Astrocyte of the cerebellum (primary cell): ENCODE data around the gene MRM2.

Source experiments
- DNase-seq: peaks from one replicate; pipeline ENCODE4 v3.0.0-alpha.2; 2011; ENCODE audit warnings: low read depth
- H3K4me3 ChIP-seq: 2 replicates; pipeline ENCODE4 v1.5.1; 2011; ENCODE audit warnings: mild to moderate bottlenecking, low read depth, low read length, moderate library complexity
- in situ Hi-C: cut with HindIII; loops from 2 replicates; pipeline ENCODE4 v1.10.0; 2017; ENCODE audit warnings: low sequenced_read_pairs
- TF ChIP-seq, protein P1 (sequence below): IDR thresholded peaks from 2 replicates; pipeline ENCODE4 v1.5.1; 2012; ENCODE audit warnings: low read length, low read depth, moderate library complexity, mild to moderate bottlenecking; ENCODE audit errors: missing control alignments

Gene MRM2

DNA sequence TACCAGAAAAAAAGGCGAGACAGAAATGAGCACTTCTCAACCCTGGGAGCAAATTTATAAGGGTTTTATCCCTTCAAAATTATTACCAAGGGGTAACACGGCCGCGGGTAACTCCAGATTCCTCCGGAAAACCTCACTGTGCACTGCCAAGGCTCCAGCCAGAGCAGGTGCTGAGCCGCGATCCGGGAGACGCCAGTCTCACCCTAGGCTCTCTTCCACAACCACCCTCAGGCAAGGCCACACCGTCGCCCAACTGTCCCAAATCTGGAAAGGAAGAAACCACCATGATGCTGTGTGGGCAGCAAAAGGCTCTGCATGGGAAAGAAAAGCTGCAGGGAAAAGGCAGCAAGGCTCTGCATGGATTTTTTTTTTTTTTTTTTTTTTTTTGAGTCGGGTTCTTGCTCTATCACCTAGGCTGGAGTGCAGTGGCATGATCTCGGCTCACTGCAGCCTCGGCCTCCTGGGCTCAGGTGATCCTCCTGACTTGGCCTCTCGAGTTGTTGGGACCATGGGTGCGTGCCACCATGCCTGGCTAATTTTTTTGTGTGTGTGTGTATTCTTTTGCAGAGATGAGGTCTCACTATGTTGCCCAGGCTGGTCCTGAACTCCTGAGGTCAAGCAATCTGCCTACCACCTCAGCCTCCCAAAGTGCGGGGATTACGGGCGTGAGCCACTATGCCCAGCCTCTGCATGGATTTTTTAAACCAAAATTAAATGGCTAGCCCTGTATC, 48.3 kb downstream of the MRM2 start:
- DNase-seq, result no peak
- no peak overlapping the region for H3K4me3 ChIP-seq
- in situ Hi-C loops, result no loop called here
- TF ChIP-seq, protein P1, sequence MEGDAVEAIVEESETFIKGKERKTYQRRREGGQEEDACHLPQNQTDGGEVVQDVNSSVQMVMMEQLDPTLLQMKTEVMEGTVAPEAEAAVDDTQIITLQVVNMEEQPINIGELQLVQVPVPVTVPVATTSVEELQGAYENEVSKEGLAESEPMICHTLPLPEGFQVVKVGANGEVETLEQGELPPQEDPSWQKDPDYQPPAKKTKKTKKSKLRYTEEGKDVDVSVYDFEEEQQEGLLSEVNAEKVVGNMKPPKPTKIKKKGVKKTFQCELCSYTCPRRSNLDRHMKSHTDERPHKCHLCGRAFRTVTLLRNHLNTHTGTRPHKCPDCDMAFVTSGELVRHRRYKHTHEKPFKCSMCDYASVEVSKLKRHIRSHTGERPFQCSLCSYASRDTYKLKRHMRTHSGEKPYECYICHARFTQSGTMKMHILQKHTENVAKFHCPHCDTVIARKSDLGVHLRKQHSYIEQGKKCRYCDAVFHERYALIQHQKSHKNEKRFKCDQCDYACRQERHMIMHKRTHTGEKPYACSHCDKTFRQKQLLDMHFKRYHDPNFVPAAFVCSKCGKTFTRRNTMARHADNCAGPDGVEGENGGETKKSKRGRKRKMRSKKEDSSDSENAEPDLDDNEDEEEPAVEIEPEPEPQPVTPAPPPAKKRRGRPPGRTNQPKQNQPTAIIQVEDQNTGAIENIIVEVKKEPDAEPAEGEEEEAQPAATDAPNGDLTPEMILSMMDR, result no peak

DNA sequence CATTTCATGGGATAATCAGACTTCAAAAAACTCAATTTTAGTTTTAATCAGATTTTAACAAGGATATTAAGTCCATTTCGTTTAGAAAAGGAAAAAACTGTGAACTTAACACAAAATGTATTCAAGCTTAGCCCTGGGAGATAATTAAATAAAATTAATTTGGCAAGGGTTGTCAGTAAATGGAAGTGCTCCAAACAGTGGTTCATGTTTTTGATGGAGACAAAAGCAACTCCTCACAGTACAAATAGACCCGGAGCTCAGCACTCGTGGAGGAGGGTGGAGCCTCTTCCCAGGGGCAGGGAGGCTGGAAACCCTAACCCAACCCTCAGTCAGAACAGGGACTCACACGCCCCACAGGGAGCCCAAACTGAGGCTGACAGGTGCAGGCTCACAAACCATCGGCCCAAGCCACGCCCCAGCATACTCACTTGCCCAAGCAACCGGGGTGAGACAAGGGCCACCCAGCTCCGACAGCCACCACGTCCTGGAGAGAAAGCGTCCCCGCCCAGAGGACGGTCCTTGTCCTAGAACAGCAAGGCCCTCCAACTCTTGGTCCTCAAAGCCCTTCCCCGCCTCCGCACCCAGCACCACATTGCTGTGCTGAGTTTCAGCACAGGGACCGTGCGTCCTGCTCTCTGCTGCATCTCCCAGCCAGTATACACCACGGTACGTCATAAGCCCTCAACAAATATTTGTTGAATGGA, 49.0 kb downstream of the MRM2 start:
- in situ Hi-C loops, result no loop called here
- no peak for DNase-seq
- TF ChIP-seq, protein P1, result no peak
- H3K4me3 ChIP-seq, result no peak overlapping the region

DNA sequence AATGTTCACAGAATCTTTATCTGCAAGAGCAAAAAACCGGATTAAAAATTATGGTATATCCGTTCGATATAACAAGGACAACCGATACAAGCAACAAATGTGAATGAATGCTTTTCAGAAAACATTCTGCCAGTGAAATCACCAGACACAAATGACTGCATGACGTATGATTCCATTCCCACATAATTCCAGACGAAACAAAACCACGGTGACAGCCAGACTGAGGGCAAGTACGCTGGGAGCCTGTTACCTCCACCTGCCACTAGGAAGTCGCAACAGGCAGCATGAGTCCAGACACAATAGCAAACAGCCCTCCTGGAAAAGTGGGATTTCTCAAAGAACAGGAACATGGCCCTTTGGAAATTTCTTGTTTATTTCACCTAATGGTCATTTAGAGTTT, 51.0 kb downstream of the MRM2 start:
- H3K4me3 ChIP-seq, result no peak overlapping the region
- TF ChIP-seq, protein P1, result no peak
- in situ Hi-C loops, result no loop called here
- no peak for DNase-seq

DNA sequence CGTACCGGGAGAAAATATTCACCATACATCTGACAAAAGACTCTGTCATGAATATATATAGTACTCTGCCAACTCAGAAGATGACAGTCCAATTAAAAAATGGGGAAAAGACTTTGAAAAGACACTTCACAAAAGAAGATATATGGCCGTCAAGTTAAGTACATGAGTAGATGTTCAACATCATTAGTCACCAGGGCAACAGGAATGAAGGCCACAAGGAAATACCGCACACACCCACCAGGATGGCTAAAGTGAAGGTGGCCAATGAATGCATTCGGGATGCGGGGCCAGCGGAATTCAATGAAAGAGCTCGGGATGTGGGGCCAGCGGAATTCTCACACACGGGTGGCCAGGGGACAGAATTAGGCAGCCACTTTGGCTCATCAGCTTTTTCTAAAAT, 51.5 kb downstream of the MRM2 start:
- DNase-seq, result peak; percentile 23
- no peak overlapping the region for H3K4me3 ChIP-seq
- in situ Hi-C loops, result no loop called here
- TF ChIP-seq, protein P1, result peak; percentile 14

DNA sequence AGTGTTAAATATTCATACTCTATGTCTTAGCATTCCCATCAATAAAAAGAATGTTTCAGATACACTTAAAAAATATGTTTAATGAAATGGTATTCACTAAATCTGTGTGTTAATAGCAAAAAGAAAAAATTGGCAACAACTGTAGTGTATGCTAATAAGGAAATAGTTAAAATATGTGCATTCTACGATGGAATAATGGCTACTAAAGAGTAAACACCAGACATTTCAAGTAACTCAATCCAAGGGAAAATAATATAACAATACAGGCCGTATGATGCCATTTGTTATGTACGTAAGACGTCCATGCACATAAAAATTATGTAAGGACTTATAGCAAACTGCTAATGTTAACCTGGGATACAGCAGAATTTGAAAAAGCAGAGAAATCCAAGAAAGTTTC, 55.8 kb downstream of the MRM2 start:
- DNase-seq, result no peak
- in situ Hi-C loops, result no loop called here
- TF ChIP-seq, protein P1, result no peak
- H3K4me3 ChIP-seq, result no peak overlapping the region

DNA sequence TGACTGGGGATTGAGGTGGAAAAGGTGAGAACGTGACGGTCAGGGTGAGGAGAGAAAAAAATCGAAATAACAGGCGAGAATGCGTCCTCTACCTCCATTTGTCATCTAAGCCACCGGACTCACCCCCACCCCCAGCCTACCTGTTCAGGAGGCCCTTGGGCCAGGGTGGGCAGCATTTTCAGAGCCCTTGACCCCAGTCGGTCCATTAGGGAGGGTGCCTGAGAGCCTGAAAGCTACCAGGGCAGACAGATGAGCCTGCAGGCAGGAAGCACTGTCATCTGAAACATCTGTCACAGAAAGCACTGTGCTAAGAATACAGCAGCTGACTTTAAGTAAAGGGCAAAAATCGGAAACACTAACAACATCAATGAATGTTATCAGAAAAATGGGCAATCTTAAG, 56.3 kb downstream of the MRM2 start:
- H3K4me3 ChIP-seq, result no peak overlapping the region
- TF ChIP-seq, protein P1, result no peak

More for the DNA sequence above, 56.3 kb downstream of the MRM2 start:
- in situ Hi-C loops, result no loop called here
- no peak for DNase-seq
